ENCODE data around the gene USP3. TPM values are rescaled to one million over a fixed set of nuclear protein-coding genes. Genes with fewer than 3 reads are reported as not detected.

Gene USP3
- total RNA-seq, 1 experiment from 2014 or later = 36.6 TPM

DNA sequence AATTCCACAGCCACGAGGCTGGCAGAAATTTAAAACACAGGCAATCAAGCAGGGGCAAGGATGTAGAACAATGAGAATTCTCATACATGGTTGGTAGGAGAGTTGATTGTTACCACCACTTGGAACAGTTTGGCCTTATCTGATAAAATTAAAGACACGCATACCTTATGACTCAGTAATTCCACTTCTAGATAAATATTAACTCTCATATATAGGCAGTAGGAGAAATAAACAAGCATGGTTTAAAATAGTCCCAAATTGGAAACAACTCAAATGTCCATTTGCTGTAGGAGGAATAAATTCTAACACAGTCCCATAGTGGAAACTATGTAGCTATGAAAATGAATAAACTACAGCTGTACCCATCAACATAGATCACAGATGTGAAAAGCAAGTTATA, 42.3 kb upstream of the USP3 start:
- no peak overlapping the region for H3K4me3 Mint-ChIP-seq
- no peak for DNase-seq (ENCODE audit: low spot score)
- peaks cover 19% of the 10 kb centered on the region for H3K9me3 Mint-ChIP-seq
- ChIA-PET CTCF (interaction anchor here (0.6 to 3.0 kb wide), 5 partner anchors 66 to 414 kb away, joined by 3 to 12 read pairs (median 4); no protein-coding TSS in a partner anchor), POLR2A (no interaction called here)
- peaks cover 23% of the 10 kb centered on the region for H3K36me3 Mint-ChIP-seq
- peaks cover 20% of the 10 kb centered on the region for H3K4me1 Mint-ChIP-seq
- TF ChIP-seq TEAD4 (CRISPR knock-in tag; IDR thresholded peaks at IDR 0.05) (no peak), ATF1 (CRISPR knock-in tag; IDR thresholded peaks at IDR 0.05) (no peak), NFE2L1 (CRISPR knock-in tag; IDR thresholded peaks at IDR 0.05) (no peak), FOXK1 (CRISPR knock-in tag; IDR thresholded peaks at IDR 0.05) (no peak), TCF7 (CRISPR knock-in tag; IDR thresholded peaks at IDR 0.05; ENCODE audit: low read depth) (no peak), OVOL2 (CRISPR knock-in tag; IDR thresholded peaks at IDR 0.05; ENCODE audit: borderline replicate concordance) (no peak), TP53 (CRISPR knock-in tag; IDR thresholded peaks at IDR 0.05) (no peak), RELA (CRISPR knock-in tag; IDR thresholded peaks at IDR 0.05; ENCODE audit: borderline replicate concordance) (no peak), ZNF232 (CRISPR knock-in tag; IDR thresholded peaks at IDR 0.05) (no peak), NR3C1 (CRISPR knock-in tag; conservative IDR thresholded peaks at IDR 0.05; ENCODE audit: low read depth) (no peak)
- TF ChIP-seq, protein P1, sequence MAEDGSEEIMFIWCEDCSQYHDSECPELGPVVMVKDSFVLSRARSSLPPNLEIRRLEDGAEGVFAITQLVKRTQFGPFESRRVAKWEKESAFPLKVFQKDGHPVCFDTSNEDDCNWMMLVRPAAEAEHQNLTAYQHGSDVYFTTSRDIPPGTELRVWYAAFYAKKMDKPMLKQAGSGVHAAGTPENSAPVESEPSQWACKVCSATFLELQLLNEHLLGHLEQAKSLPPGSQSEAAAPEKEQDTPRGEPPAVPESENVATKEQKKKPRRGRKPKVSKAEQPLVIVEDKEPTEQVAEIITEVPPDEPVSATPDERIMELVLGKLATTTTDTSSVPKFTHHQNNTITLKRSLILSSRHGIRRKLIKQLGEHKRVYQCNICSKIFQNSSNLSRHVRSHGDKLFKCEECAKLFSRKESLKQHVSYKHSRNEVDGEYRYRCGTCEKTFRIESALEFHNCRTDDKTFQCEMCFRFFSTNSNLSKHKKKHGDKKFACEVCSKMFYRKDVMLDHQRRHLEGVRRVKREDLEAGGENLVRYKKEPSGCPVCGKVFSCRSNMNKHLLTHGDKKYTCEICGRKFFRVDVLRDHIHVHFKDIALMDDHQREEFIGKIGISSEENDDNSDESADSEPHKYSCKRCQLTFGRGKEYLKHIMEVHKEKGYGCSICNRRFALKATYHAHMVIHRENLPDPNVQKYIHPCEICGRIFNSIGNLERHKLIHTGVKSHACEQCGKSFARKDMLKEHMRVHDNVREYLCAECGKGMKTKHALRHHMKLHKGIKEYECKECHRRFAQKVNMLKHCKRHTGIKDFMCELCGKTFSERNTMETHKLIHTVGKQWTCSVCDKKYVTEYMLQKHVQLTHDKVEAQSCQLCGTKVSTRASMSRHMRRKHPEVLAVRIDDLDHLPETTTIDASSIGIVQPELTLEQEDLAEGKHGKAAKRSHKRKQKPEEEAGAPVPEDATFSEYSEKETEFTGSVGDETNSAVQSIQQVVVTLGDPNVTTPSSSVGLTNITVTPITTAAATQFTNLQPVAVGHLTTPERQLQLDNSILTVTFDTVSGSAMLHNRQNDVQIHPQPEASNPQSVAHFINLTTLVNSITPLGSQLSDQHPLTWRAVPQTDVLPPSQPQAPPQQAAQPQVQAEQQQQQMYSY (CRISPR knock-in tag; IDR thresholded peaks at IDR 0.05) = no peak
- TF ChIP-seq, protein P2, sequence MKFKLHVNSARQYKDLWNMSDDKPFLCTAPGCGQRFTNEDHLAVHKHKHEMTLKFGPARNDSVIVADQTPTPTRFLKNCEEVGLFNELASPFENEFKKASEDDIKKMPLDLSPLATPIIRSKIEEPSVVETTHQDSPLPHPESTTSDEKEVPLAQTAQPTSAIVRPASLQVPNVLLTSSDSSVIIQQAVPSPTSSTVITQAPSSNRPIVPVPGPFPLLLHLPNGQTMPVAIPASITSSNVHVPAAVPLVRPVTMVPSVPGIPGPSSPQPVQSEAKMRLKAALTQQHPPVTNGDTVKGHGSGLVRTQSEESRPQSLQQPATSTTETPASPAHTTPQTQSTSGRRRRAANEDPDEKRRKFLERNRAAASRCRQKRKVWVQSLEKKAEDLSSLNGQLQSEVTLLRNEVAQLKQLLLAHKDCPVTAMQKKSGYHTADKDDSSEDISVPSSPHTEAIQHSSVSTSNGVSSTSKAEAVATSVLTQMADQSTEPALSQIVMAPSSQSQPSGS (CRISPR knock-in tag; IDR thresholded peaks at IDR 0.05; ENCODE audit: borderline replicate concordance, low read depth) = no peak
- TF ChIP-seq, protein P3, sequence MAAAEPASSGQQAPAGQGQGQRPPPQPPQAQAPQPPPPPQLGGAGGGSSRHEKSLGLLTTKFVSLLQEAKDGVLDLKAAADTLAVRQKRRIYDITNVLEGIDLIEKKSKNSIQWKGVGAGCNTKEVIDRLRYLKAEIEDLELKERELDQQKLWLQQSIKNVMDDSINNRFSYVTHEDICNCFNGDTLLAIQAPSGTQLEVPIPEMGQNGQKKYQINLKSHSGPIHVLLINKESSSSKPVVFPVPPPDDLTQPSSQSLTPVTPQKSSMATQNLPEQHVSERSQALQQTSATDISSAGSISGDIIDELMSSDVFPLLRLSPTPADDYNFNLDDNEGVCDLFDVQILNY (CRISPR knock-in tag; IDR thresholded peaks at IDR 0.05) = no peak
- TF ChIP-seq, protein P4, sequence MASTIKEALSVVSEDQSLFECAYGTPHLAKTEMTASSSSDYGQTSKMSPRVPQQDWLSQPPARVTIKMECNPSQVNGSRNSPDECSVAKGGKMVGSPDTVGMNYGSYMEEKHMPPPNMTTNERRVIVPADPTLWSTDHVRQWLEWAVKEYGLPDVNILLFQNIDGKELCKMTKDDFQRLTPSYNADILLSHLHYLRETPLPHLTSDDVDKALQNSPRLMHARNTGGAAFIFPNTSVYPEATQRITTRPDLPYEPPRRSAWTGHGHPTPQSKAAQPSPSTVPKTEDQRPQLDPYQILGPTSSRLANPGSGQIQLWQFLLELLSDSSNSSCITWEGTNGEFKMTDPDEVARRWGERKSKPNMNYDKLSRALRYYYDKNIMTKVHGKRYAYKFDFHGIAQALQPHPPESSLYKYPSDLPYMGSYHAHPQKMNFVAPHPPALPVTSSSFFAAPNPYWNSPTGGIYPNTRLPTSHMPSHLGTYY (CRISPR knock-in tag; IDR thresholded peaks at IDR 0.05) = no peak
- TF ChIP-seq, protein P5, sequence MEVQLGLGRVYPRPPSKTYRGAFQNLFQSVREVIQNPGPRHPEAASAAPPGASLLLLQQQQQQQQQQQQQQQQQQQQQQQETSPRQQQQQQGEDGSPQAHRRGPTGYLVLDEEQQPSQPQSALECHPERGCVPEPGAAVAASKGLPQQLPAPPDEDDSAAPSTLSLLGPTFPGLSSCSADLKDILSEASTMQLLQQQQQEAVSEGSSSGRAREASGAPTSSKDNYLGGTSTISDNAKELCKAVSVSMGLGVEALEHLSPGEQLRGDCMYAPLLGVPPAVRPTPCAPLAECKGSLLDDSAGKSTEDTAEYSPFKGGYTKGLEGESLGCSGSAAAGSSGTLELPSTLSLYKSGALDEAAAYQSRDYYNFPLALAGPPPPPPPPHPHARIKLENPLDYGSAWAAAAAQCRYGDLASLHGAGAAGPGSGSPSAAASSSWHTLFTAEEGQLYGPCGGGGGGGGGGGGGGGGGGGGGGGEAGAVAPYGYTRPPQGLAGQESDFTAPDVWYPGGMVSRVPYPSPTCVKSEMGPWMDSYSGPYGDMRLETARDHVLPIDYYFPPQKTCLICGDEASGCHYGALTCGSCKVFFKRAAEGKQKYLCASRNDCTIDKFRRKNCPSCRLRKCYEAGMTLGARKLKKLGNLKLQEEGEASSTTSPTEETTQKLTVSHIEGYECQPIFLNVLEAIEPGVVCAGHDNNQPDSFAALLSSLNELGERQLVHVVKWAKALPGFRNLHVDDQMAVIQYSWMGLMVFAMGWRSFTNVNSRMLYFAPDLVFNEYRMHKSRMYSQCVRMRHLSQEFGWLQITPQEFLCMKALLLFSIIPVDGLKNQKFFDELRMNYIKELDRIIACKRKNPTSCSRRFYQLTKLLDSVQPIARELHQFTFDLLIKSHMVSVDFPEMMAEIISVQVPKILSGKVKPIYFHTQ (CRISPR knock-in tag; IDR thresholded peaks at IDR 0.05) = no peak
- no peak overlapping the region for H3K27ac Mint-ChIP-seq
- ATAC-seq = no peak
- peaks cover 27% of the 10 kb centered on the region for H3K27me3 Mint-ChIP-seq (ENCODE audit: low read depth)

DNA sequence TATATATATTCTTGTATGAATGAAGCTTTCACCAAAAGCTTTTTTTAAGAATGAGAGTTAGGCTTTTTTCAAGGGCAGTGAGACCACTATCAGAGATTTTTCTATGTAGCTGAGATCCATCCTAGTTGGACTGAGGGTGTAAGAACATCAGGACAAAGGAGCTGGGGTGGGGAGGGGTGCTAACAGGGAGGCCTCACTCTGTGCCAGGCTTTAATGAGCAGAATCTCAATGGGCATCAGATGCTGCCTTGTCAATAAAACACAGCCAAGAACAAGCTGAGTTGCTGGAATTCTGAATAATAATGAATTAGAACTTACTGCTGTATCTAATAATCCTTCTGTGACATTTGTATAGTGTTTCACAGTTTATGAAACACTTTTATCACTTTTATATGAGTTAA, 41.4 kb upstream of the USP3 start:
- ATAC-seq = no peak
- peaks cover 27% of the 10 kb centered on the region for H3K27me3 Mint-ChIP-seq (ENCODE audit: low read depth)
- H3K4me3 Mint-ChIP-seq = no peak overlapping the region
- TF ChIP-seq SMAD3 (CRISPR knock-in tag; IDR thresholded peaks at IDR 0.05; ENCODE audit: borderline replicate concordance) = no peak
- TF ChIP-seq OVOL2 (CRISPR knock-in tag; IDR thresholded peaks at IDR 0.05; ENCODE audit: borderline replicate concordance) = no peak
- TF ChIP-seq, protein P6, sequence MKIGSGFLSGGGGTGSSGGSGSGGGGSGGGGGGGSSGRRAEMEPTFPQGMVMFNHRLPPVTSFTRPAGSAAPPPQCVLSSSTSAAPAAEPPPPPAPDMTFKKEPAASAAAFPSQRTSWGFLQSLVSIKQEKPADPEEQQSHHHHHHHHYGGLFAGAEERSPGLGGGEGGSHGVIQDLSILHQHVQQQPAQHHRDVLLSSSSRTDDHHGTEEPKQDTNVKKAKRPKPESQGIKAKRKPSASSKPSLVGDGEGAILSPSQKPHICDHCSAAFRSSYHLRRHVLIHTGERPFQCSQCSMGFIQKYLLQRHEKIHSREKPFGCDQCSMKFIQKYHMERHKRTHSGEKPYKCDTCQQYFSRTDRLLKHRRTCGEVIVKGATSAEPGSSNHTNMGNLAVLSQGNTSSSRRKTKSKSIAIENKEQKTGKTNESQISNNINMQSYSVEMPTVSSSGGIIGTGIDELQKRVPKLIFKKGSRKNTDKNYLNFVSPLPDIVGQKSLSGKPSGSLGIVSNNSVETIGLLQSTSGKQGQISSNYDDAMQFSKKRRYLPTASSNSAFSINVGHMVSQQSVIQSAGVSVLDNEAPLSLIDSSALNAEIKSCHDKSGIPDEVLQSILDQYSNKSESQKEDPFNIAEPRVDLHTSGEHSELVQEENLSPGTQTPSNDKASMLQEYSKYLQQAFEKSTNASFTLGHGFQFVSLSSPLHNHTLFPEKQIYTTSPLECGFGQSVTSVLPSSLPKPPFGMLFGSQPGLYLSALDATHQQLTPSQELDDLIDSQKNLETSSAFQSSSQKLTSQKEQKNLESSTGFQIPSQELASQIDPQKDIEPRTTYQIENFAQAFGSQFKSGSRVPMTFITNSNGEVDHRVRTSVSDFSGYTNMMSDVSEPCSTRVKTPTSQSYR (CRISPR knock-in tag; IDR thresholded peaks at IDR 0.05) = no peak
- TF ChIP-seq, protein P7, sequence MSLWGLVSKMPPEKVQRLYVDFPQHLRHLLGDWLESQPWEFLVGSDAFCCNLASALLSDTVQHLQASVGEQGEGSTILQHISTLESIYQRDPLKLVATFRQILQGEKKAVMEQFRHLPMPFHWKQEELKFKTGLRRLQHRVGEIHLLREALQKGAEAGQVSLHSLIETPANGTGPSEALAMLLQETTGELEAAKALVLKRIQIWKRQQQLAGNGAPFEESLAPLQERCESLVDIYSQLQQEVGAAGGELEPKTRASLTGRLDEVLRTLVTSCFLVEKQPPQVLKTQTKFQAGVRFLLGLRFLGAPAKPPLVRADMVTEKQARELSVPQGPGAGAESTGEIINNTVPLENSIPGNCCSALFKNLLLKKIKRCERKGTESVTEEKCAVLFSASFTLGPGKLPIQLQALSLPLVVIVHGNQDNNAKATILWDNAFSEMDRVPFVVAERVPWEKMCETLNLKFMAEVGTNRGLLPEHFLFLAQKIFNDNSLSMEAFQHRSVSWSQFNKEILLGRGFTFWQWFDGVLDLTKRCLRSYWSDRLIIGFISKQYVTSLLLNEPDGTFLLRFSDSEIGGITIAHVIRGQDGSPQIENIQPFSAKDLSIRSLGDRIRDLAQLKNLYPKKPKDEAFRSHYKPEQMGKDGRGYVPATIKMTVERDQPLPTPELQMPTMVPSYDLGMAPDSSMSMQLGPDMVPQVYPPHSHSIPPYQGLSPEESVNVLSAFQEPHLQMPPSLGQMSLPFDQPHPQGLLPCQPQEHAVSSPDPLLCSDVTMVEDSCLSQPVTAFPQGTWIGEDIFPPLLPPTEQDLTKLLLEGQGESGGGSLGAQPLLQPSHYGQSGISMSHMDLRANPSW (CRISPR knock-in tag; conservative IDR thresholded peaks at IDR 0.05; ENCODE audit: low read depth) = no peak
- CTCF ChIA-PET = interaction anchor here (0.8 to 3.0 kb wide), 3 partner anchors 43 to 137 kb away, joined by 3 to 12 read pairs (median 3); no protein-coding TSS in a partner anchor
- peaks cover 22% of the 10 kb centered on the region for H3K36me3 Mint-ChIP-seq
- POLR2A ChIA-PET = no interaction called here
- no peak for DNase-seq (ENCODE audit: low spot score)
- H3K27ac Mint-ChIP-seq = no peak overlapping the region
- peaks cover 18% of the 10 kb centered on the region for H3K4me1 Mint-ChIP-seq
- peaks cover 17% of the 10 kb centered on the region for H3K9me3 Mint-ChIP-seq
